ENCODE results near the gene EIF4E2. TPM values are rescaled to one million over a fixed set of nuclear protein-coding genes. Genes with fewer than 3 reads are reported as not detected.

The EIF4E2 gene
- total and polyA plus RNA-seq, 8 donors: 2.3 to 79.3 (median 41.0) TPM

DNA sequence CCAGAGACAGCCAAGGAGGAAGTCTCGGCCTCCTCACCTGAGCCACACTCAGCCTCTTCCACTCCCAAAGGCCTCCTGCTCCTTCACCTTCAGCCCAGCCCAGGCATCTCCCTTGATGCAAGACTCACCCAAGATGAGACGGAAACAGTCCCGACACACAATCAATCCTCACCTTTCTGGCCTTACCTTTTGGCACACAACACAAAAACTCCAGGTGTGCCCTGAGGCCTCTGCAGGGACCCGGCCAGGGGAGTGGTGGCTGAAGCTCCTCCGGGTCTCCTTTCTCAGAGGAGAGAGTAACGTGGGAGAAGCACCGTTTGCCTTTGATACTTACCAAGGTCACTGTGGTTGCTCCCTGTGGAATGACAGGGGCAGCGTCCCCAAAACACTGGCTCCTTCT lies 59.1 kb downstream of the EIF4E2 start:
- Histone ChIP-seq H3K4me1 (peaks cover 3 to 19% (median 10%) of the 10 kb centered on the region in 4 donors), H3K9me3 (no peaks in the 10 kb centered on the region), H3K27me3 (no peaks in the 10 kb centered on the region), H3K4me3 (no peak overlapping the region), H3K27ac (no peak overlapping the region), H3K36me3 (no peaks in the 10 kb centered on the region)
- DNase-seq: no peak
- 54 to 63% (median 56%) methylated on average over 8 of the region's 8 CpGs for WGBS, 5 donors
- intact Hi-C loops (cut with DNase I; ENCODE audit: low total_unique reads): loop anchor here (10.0 kb wide), 1 partner anchor 635 kb away; no protein-coding TSS in a partner anchor
- no peak for TF ChIP-seq POLR2A (IDR thresholded peaks at IDR 0.05)
- TF ChIP-seq, protein P1, sequence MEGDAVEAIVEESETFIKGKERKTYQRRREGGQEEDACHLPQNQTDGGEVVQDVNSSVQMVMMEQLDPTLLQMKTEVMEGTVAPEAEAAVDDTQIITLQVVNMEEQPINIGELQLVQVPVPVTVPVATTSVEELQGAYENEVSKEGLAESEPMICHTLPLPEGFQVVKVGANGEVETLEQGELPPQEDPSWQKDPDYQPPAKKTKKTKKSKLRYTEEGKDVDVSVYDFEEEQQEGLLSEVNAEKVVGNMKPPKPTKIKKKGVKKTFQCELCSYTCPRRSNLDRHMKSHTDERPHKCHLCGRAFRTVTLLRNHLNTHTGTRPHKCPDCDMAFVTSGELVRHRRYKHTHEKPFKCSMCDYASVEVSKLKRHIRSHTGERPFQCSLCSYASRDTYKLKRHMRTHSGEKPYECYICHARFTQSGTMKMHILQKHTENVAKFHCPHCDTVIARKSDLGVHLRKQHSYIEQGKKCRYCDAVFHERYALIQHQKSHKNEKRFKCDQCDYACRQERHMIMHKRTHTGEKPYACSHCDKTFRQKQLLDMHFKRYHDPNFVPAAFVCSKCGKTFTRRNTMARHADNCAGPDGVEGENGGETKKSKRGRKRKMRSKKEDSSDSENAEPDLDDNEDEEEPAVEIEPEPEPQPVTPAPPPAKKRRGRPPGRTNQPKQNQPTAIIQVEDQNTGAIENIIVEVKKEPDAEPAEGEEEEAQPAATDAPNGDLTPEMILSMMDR (IDR thresholded peaks at IDR 0.05): no peak
- no peak for TF ChIP-seq POLR2AphosphoS5 (IDR thresholded peaks at IDR 0.05)
- no peak for TF ChIP-seq EP300 (IDR thresholded peaks at IDR 0.05)

DNA sequence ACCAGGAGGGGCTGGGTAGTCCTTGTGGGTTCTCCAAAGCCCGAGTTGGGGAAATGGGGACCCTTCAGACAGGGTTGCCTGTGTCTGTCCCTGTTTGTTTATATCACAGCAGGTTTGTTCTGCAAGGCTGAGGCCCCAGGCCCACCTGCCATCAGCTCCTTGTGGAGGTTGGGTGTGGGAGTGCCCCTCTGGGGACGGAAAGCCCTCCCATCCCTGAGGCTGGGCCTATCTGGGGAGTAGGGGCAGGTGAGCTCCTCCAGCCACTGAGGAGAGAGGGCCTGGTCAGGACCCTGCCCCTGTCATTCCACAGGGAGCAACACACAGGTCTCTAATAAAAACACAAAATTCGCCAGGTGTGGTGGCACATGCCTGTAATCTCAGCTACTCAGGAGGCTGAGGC lies 59.6 kb downstream of the EIF4E2 start:
- H3K4me3 ChIP-seq: no peak overlapping the region
- TF ChIP-seq POLR2AphosphoS5 (IDR thresholded peaks at IDR 0.05): no peak
- no peak for TF ChIP-seq POLR2A (IDR thresholded peaks at IDR 0.05)
- TF ChIP-seq, protein P1 (IDR thresholded peaks at IDR 0.05): no peak
- no peak for TF ChIP-seq EP300 (IDR thresholded peaks at IDR 0.05)
- intact Hi-C loops (cut with DNase I; ENCODE audit: low total_unique reads): no loop called here
- no peaks in the 10 kb centered on the region for H3K9me3 ChIP-seq
- H3K27me3 ChIP-seq: no peaks in the 10 kb centered on the region
- WGBS, 5 donors: 84 to 87% (median 85%) methylated on average over 3 of the region's 3 CpGs
- no peak for DNase-seq
- H3K36me3 ChIP-seq: no peaks in the 10 kb centered on the region
- H3K27ac ChIP-seq: no peak overlapping the region
- peaks cover 3 to 19% (median 10%) of the 10 kb centered on the region in 4 donors for H3K4me1 ChIP-seq

GRCh38 chr2:232611061-232611460 lies 60.6 kb downstream of the EIF4E2 start:
- TF ChIP-seq EP300 (IDR thresholded peaks at IDR 0.05) (no peak), POLR2AphosphoS5 (IDR thresholded peaks at IDR 0.05) (no peak), POLR2A (IDR thresholded peaks at IDR 0.05) (no peak)
- TF ChIP-seq, protein P1 (IDR thresholded peaks at IDR 0.05): no peak
- Histone ChIP-seq H3K9me3 (no peaks in the 10 kb centered on the region), H3K4me3 (no peak overlapping the region), H3K27ac (no peak overlapping the region), H3K4me1 (peaks cover 3 to 14% (median 6%) of the 10 kb centered on the region in 4 donors), H3K36me3 (no peaks in the 10 kb centered on the region), H3K27me3 (no peaks in the 10 kb centered on the region)
- intact Hi-C loops (cut with DNase I; ENCODE audit: low total_unique reads): no loop called here
- 75 to 91% (median 88%) methylated on average over 5 to 6 of the region's 6 CpGs for WGBS, 5 donors
- no peak for DNase-seq

DNA sequence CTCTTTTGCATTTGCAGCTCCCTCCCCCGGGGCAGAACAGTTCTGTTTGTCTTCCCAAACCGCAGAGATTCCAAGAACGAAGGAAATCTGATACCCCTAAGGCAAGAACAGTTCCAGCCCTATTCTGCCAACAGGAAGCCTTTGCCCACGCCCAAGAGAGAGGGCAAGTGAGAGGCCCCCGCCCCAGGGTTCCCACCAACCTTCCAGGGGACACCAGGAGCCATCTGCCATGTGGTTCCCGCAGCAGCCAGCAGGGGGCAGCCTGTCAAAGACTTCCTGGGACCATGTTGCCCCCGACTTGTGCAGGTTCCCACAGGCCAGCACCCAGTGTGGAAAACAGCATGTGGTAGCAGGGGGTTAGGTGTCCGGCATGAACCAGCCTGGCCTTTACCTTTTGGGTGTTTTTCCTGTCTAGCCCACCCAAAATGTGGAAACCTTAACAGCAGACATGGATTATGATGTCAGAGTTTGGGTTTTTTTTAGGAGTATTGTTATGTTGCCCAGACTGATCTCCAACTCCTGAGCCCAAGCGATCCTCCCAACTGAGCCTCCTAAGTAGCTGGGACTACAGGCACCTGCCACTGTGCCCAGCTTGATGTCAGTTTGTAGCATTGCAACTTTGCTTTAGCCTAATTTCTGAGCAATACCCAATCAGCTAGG lies 61.2 kb downstream of the EIF4E2 start:
- 28 to 45% (median 35%) methylated on average over 7 to 9 of the region's 9 CpGs for WGBS, 5 donors

More for the DNA sequence above, 61.2 kb downstream of the EIF4E2 start:
- Histone ChIP-seq H3K27ac (no peak overlapping the region), H3K27me3 (no peaks in the 10 kb centered on the region), H3K9me3 (no peaks in the 10 kb centered on the region), H3K36me3 (no peaks in the 10 kb centered on the region), H3K4me1 (peaks cover 0 to 9% (median under 1%) of the 10 kb centered on the region in 4 donors), H3K4me3 (no peak overlapping the region)
- DNase-seq: peak; percentile 62 to 70
- TF ChIP-seq POLR2AphosphoS5 (IDR thresholded peaks at IDR 0.05) (no peak), EP300 (IDR thresholded peaks at IDR 0.05) (no peak), POLR2A (IDR thresholded peaks at IDR 0.05) (no peak)
- TF ChIP-seq, protein P1 (IDR thresholded peaks at IDR 0.05): peak in 5 of 7 experiments; percentile 39 to 85 (median 73)
- intact Hi-C loops (cut with DNase I; ENCODE audit: low total_unique reads): no loop called here

All from stomach (tissue), 9 donors.